OCI-LY1 (cell line): Measurements from ENCODE around the gene LRFN2.

Experiments used
- CTCF ChIP-seq: fragments of 200-600 bp; sonication (generic), shearing (Covaris generic); IDR thresholded peaks from 2 replicates; pipeline ENCODE4 v1.5.1; 2017; ENCODE audit warnings: mild to moderate bottlenecking, antibody characterized with exemption, low read length, moderate library complexity, mixed read lengths
- EZH2 ChIP-seq: fragments of 200-600 bp; sonication (generic), shearing (Covaris generic); IDR thresholded peaks from 2 replicates; pipeline ENCODE4 v1.8.0; 2017; ENCODE audit warnings: borderline replicate concordance, mixed run types, mild to moderate bottlenecking, antibody characterized with exemption, low read length, moderate library complexity, mixed read lengths

- TF ChIP-seq EZH2 (no peak), CTCF (no peak)
These were observed 19.4 kb upstream of the LRFN2 start for GRCh38 chr6:40606526-40606925.
